DOHH2 (cell line): Measurements from ENCODE around the gene HLA-DQA1.

Experiments
- H3F3A ChIP-seq: fragments of 200-600 bp; sonication (generic), shearing (Covaris generic); 2 replicates; pipeline ENCODE4 v1.6.0; 2016; ENCODE audit warnings: antibody characterized with exemption, mild to moderate bottlenecking; ENCODE audit not compliant: control insufficient read depth, insufficient read depth
- H3K27ac ChIP-seq: fragments of 200-600 bp; sonication (generic); 2 replicates; pipeline ENCODE4 v1.5.1; 2014; ENCODE audit warnings: low read depth, mild to moderate bottlenecking, low read length, moderate library complexity
- H3K27me3 ChIP-seq: fragments of 200-600 bp; sonication (generic); 2 replicates; pipeline ENCODE4 v1.6.1; 2014; ENCODE audit warnings: mild to moderate bottlenecking, low read length, mixed read lengths; ENCODE audit not compliant: control insufficient read depth
- H3K36me3 ChIP-seq: fragments of 200-600 bp; sonication (generic); 2 replicates; pipeline ENCODE4 v1.6.1; 2014; ENCODE audit warnings: mild to moderate bottlenecking, low read length, moderate library complexity, mixed read lengths; ENCODE audit not compliant: control insufficient read depth
- H3K4me1 ChIP-seq: fragments of 200-600 bp; sonication (generic); 2 replicates; pipeline ENCODE4 v1.6.1; 2014; ENCODE audit warnings: mild to moderate bottlenecking, low read length, mixed read lengths; ENCODE audit not compliant: control insufficient read depth
- H3K4me2 ChIP-seq: fragments of 200-600 bp; sonication (generic); 2 replicates; pipeline ENCODE4 v1.6.0; 2014; ENCODE audit warnings: mild to moderate bottlenecking, low read length, moderate library complexity
- H3K4me3 ChIP-seq: fragments of 200-600 bp; sonication (generic); 2 replicates; pipeline ENCODE4 v1.5.1; 2014; ENCODE audit warnings: mild to moderate bottlenecking, low read length, mixed read lengths
- H3K79me2 ChIP-seq: fragments of 200-600 bp; sonication (generic); 2 replicates; pipeline ENCODE4 v1.6.1; 2014; ENCODE audit warnings: mild to moderate bottlenecking, low read length, mixed read lengths; ENCODE audit not compliant: control insufficient read depth
- H3K9me2 ChIP-seq: fragments of 200-600 bp; sonication (generic); replicated peaks from 2 replicates; pipeline ENCODE4 v1.6.1; 2014; ENCODE audit warnings: mild to moderate bottlenecking, low read length, mixed read lengths; ENCODE audit not compliant: control insufficient read depth
- H3K9me3 ChIP-seq: fragments of 200-600 bp; sonication (generic); 2 replicates; pipeline ENCODE4 v1.6.1; 2014; ENCODE audit warnings: antibody characterized with exemption, low read length, mixed read lengths; ENCODE audit not compliant: control insufficient read depth, insufficient read depth
- H4K20me1 ChIP-seq: fragments of 200-600 bp; sonication (generic); 2 replicates; pipeline ENCODE4 v1.6.0; 2014; ENCODE audit warnings: low read depth, mild to moderate bottlenecking, antibody characterized with exemption, low read length, moderate library complexity; ENCODE audit not compliant: control insufficient read depth, insufficient read depth
- EZH2phosphoT487 ChIP-seq: fragments of 200-600 bp; sonication (generic); IDR thresholded peaks from 2 replicates; pipeline ENCODE4 v1.6.1; 2017; ENCODE audit warnings: borderline replicate concordance, mild to moderate bottlenecking, antibody characterized with exemption, low read length, moderate library complexity, mixed read lengths
- TF ChIP-seq, protein P1 (sequence below): fragments of 200-600 bp; sonication (generic); IDR thresholded peaks from one replicate; pipeline ENCODE4 v1.5.1; 2014; ENCODE audit warnings: antibody characterized with exemption, mild to moderate bottlenecking, low read depth, low read length; ENCODE audit not compliant: poor library complexity, severe bottlenecking

The HLA-DQA1 gene

DNA sequence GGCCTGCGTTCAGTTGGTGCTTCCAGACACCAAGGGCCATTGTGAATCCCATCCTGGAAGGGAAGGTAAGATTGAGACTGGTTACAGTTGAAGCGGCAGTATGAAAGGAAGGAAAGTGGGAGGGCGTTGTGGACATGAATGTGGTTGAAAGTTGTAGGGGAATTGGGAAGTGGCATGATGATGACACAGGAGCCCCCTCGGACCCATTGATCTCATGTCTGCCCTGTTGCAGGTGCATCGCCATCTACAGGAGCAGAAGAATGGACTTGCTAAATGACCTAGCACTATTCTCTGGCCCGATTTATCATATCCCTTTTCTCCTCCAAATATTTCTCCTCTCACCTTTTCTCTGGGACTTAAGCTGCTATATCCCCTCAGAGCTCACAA is 5.5 kb downstream of the HLA-DQA1 start:
- H3K79me2 ChIP-seq: no peaks in the 10 kb centered on the region
- no peaks in the 10 kb centered on the region for H3K9me3 ChIP-seq
- H3K9me2 ChIP-seq: no peaks in the 10 kb centered on the region
- no peaks in the 10 kb centered on the region for H4K20me1 ChIP-seq
- peaks cover 13% of the 10 kb centered on the region for H3K4me1 ChIP-seq
- no peak overlapping the region for H3K4me2 ChIP-seq
- no peaks in the 10 kb centered on the region for H3F3A ChIP-seq
- no peak for TF ChIP-seq EZH2phosphoT487
- TF ChIP-seq, protein P1, sequence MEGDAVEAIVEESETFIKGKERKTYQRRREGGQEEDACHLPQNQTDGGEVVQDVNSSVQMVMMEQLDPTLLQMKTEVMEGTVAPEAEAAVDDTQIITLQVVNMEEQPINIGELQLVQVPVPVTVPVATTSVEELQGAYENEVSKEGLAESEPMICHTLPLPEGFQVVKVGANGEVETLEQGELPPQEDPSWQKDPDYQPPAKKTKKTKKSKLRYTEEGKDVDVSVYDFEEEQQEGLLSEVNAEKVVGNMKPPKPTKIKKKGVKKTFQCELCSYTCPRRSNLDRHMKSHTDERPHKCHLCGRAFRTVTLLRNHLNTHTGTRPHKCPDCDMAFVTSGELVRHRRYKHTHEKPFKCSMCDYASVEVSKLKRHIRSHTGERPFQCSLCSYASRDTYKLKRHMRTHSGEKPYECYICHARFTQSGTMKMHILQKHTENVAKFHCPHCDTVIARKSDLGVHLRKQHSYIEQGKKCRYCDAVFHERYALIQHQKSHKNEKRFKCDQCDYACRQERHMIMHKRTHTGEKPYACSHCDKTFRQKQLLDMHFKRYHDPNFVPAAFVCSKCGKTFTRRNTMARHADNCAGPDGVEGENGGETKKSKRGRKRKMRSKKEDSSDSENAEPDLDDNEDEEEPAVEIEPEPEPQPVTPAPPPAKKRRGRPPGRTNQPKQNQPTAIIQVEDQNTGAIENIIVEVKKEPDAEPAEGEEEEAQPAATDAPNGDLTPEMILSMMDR: no peak
- no peak overlapping the region for H3K27ac ChIP-seq
- peaks cover 7% of the 10 kb centered on the region; the same call in 1 of the 2 replicates for H3K27me3 ChIP-seq
- H3K36me3 ChIP-seq: no peaks in the 10 kb centered on the region
- no peak overlapping the region for H3K4me3 ChIP-seq

DNA sequence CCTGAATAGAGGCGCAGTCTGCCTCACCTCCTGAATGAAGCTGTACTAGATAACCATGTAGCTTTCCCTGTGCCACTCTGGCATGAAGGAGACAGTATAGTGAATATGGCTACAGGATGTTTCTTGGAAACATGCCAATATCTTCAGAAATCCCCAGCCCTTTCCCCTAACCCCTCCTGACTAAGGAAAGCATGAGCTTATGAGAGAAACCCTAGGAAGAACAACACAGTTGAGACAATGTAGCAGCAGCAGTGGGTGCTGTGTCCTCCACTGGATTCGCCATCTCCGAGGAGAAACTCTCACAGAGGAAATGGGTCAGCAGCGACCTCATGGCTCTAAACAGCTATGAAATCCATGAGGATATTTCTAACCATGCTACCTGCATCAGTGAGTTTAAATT is 6.7 kb downstream of the HLA-DQA1 start:
- no peaks in the 10 kb centered on the region for H3F3A ChIP-seq
- no peak overlapping the region for H3K4me3 ChIP-seq
- no peaks in the 10 kb centered on the region for H4K20me1 ChIP-seq
- no peaks in the 10 kb centered on the region for H3K9me2 ChIP-seq
- H3K4me2 ChIP-seq: no peak overlapping the region
- TF ChIP-seq EZH2phosphoT487: no peak
- TF ChIP-seq, protein P1: no peak
- no peaks in the 10 kb centered on the region for H3K79me2 ChIP-seq
- H3K27me3 ChIP-seq: peaks cover 7% of the 10 kb centered on the region; the same call in 1 of the 2 replicates
- no peaks in the 10 kb centered on the region for H3K9me3 ChIP-seq
- H3K4me1 ChIP-seq: peaks cover 6% of the 10 kb centered on the region
- H3K27ac ChIP-seq: no peak overlapping the region
- H3K36me3 ChIP-seq: no peaks in the 10 kb centered on the region

DNA sequence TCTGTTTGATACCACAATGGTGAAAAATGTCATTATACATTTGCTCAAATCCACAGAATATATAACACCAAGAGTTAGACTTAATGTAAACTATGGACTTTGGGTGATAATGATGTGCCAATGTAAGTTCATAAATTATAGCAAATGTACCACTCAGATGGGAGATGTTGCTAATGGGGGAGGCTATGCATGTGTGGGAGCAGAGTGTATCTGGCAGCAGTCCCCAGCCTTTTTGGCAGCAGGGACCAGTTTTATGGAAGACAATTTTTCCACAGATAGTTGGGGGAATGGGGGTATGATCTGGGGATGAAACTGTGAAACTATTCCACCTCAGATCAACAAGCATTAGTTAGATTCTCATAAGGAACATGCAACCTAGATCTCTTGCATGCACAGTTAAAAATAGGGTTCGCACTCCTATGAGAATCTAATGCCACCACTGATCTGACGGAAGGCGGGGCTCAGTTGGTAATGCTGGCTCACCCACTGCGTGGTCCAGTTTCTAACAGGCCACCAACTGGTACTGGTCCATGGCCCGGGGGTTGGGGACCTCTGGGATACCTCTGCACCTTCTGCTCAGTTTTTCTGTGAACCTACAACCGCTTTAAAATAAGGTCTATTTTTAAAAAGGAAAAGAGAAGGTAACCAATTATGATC is 8.0 kb downstream of the HLA-DQA1 start:
- no peaks in the 10 kb centered on the region for H3K36me3 ChIP-seq
- no peaks in the 10 kb centered on the region for H3K9me2 ChIP-seq
- no peak overlapping the region for H3K27ac ChIP-seq
- no peaks in the 10 kb centered on the region for H3K27me3 ChIP-seq
- TF ChIP-seq EZH2phosphoT487: no peak
- TF ChIP-seq, protein P1: no peak
- no peak overlapping the region for H3K4me2 ChIP-seq
- H4K20me1 ChIP-seq: no peaks in the 10 kb centered on the region
- H3K9me3 ChIP-seq: no peaks in the 10 kb centered on the region
- H3K4me1 ChIP-seq: no peaks in the 10 kb centered on the region
- H3K79me2 ChIP-seq: no peaks in the 10 kb centered on the region
- H3F3A ChIP-seq: no peaks in the 10 kb centered on the region
- no peak overlapping the region for H3K4me3 ChIP-seq
